Ishikawa (cell line): ENCODE data around the gene RFT1.

Source experiments
- CEBPB ChIP-seq: IDR thresholded peaks from 2 replicates; pipeline ENCODE4 v1.6.1; 2012
- CREB1 ChIP-seq: IDR thresholded peaks from 2 replicates; pipeline ENCODE4 v1.6.1; 2012; ENCODE audit warnings: low read depth
- EGR1 ChIP-seq: IDR thresholded peaks from 2 replicates; pipeline ENCODE4 v1.6.1; 2012
- EP300 ChIP-seq: IDR thresholded peaks from 2 replicates; pipeline ENCODE4 v1.6.1; 2012; ENCODE audit warnings: borderline replicate concordance
- FOXM1 ChIP-seq: IDR thresholded peaks from 2 replicates; pipeline ENCODE4 v1.6.1; 2012; ENCODE audit warnings: low read depth, borderline replicate concordance
- MAX ChIP-seq: IDR thresholded peaks from 2 replicates; pipeline ENCODE4 v1.6.1; 2012
- NFIC ChIP-seq: IDR thresholded peaks from 2 replicates; pipeline ENCODE4 v1.6.1; 2012
- RAD21 ChIP-seq: IDR thresholded peaks from 2 replicates; pipeline ENCODE4 v1.6.1; 2012; ENCODE audit warnings: low read depth
- TAF1 ChIP-seq: IDR thresholded peaks from 2 replicates; pipeline ENCODE4 v1.6.1; 2012; ENCODE audit warnings: low read depth, mild to moderate bottlenecking
- TCF12 ChIP-seq: IDR thresholded peaks from 2 replicates; pipeline ENCODE4 v1.6.1; 2012; ENCODE audit warnings: low read depth
- TEAD4 ChIP-seq: IDR thresholded peaks from 2 replicates; pipeline ENCODE4 v1.6.1; 2012
- USF1 ChIP-seq: IDR thresholded peaks from 2 replicates; pipeline ENCODE4 v1.6.1; 2012
- YY1 ChIP-seq: IDR thresholded peaks from 2 replicates; pipeline ENCODE4 v1.6.1; 2012; ENCODE audit warnings: low read depth
- ZBTB7A ChIP-seq: IDR thresholded peaks from 2 replicates; pipeline ENCODE4 v1.6.1; 2012; ENCODE audit warnings: low read depth
- TF ChIP-seq, protein P1 (sequence below): IDR thresholded peaks from 2 replicates; pipeline ENCODE4 v1.6.1; 2012; ENCODE audit warnings: low read depth, mild to moderate bottlenecking

The RFT1 gene

DNA sequence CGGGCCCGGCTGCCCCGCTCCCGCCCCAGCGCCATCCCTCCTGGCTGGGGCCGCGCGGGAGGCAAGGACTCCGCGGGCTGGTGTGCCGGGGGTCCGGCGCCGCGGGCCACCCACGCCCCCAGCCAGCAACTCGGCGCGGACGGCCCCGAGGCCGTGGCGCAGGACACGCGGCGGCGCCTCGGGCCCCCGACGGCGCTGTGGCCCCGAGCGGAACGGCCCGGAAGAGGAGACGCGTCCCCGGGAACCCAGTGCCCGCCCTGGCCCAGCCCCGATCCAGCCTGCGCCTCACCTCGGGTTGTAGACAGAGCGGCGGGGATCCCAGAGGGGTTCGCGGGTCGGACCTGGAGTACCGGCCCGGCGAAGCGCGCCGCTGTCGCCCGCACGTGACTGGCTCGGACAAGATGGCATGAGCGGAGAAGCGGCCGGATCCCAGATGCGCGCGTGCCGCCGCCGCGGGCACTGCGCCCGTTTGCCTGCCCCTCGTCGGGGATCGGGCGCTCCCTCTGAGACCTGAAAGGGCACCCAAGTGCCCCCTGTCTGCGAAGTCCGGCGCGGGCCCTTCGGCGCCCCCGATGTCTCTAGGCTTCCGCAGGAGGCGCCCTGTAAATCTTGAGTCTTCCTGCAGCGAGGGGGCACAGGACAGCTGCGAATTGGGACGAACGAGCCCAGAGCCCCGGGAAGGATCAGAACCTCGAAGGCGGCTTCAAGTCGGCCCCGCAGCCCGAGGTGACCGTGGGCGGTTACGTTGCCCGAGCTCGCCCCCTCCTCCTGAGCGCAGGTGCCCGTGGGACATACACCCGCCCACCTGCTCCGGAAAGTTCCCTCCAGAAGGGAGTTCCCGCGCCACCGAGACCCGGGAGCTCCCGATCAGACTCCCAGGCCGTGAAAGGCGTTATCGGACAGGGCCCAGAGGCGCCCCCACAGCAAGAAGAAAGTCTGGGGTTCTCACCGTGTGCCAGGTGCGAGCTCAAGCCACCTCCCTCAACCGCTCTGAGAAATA lies 83.8 kb downstream of the RFT1 start:
- peak; percentile 88 for TF ChIP-seq MAX
- TF ChIP-seq USF1: peak; percentile 81
- no peak for TF ChIP-seq ZBTB7A
- 0 out of 2 replicates have a peak, but pooled peaks have one; percentile 5 for TF ChIP-seq TAF1
- TF ChIP-seq TEAD4: no peak
- TF ChIP-seq RAD21: no peak

- TF ChIP-seq YY1 (peak; percentile 65; the same call in 1 of the 2 replicates), MAX (no peak), TAF1 (peak; percentile 62; the same call in 1 of the 2 replicates), TCF12 (no peak), USF1 (no peak), EGR1 (peak; percentile 69)
- TF ChIP-seq, protein P1, sequence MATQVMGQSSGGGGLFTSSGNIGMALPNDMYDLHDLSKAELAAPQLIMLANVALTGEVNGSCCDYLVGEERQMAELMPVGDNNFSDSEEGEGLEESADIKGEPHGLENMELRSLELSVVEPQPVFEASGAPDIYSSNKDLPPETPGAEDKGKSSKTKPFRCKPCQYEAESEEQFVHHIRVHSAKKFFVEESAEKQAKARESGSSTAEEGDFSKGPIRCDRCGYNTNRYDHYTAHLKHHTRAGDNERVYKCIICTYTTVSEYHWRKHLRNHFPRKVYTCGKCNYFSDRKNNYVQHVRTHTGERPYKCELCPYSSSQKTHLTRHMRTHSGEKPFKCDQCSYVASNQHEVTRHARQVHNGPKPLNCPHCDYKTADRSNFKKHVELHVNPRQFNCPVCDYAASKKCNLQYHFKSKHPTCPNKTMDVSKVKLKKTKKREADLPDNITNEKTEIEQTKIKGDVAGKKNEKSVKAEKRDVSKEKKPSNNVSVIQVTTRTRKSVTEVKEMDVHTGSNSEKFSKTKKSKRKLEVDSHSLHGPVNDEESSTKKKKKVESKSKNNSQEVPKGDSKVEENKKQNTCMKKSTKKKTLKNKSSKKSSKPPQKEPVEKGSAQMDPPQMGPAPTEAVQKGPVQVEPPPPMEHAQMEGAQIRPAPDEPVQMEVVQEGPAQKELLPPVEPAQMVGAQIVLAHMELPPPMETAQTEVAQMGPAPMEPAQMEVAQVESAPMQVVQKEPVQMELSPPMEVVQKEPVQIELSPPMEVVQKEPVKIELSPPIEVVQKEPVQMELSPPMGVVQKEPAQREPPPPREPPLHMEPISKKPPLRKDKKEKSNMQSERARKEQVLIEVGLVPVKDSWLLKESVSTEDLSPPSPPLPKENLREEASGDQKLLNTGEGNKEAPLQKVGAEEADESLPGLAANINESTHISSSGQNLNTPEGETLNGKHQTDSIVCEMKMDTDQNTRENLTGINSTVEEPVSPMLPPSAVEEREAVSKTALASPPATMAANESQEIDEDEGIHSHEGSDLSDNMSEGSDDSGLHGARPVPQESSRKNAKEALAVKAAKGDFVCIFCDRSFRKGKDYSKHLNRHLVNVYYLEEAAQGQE: no peak
These were observed 84.6 kb downstream of the RFT1 start, which contains the start of gene SFMBT1 for GRCh38 chr3:53045518-53046170. Gene SFMBT1, minus strand, starts transcription at chr3:53046073. Its CDS starts 76,945 bp downstream, at chr3:52969128.

- TF ChIP-seq MAX (no peak), CEBPB (no peak), FOXM1 (no peak), NFIC (no peak), EGR1 (no peak), USF1 (no peak), ZBTB7A (no peak; the same call in 1 of the 2 replicates), RAD21 (no peak), TAF1 (no peak), EP300 (no peak), TCF12 (no peak), YY1 (no peak), CREB1 (no peak), TEAD4 (no peak)
- TF ChIP-seq, protein P1: no peak
These were observed 85.3 kb downstream of the RFT1 start for GRCh38 chr3:53044711-53045517.

- TF ChIP-seq USF1: no peak
- no peak for TF ChIP-seq MAX
- no peak for TF ChIP-seq FOXM1
- TF ChIP-seq CEBPB: no peak
- TF ChIP-seq NFIC: no peak
- TF ChIP-seq TCF12: no peak
- TF ChIP-seq EP300: no peak
These were observed 85.9 kb downstream of the RFT1 start for GRCh38 chr3:53044371-53044710.
